Esophagus mucosa (tissue), 1 donor: Measurements from ENCODE around the gene DTNB. TPM values are rescaled to one million over a fixed set of nuclear protein-coding genes. Genes with fewer than 3 reads are reported as not detected.
"Not testable (repeated sequence)": the region's sequence is repeated elsewhere in the genome, so short reads cannot be mapped to it uniquely, and the experiment has no call there.

Experiments
- ATAC-seq: fragments of 200-7000 bp; cut with Tn5 transposase; one replicate; pipeline ENCODE4 v1.9.1; 2020
- total RNA-seq: library from RNA; stranded (reverse); gene quantifications from one replicate; pipeline ENCODE4 v1.2.4, GENCODE V29; 2023
- donor health status: DM: yes; HTN: yes; CAD: no.

Gene DTNB
- total RNA-seq, 1 donor from 2014 or later = 14.6 TPM

DNA sequence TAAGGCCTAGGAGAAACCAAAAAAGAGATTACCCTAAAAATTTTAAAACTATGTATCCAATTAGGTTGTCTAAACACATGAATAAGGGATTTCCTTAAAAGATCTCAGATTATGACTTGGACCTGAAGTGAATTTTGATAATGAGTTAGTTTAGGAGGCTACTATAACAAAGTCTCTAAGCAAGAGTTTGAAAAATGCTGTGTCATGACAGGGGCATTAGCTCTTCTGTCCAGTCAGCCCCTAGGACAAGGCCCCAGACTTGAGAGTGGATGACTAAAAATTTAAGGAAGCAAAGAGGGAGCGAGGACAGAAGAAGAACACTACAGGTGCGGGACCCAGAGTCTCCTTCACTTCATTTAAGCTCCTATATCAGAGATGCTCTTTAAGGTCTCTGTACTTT, 135.9 kb downstream of the DTNB start:
- no peak for ATAC-seq

DNA sequence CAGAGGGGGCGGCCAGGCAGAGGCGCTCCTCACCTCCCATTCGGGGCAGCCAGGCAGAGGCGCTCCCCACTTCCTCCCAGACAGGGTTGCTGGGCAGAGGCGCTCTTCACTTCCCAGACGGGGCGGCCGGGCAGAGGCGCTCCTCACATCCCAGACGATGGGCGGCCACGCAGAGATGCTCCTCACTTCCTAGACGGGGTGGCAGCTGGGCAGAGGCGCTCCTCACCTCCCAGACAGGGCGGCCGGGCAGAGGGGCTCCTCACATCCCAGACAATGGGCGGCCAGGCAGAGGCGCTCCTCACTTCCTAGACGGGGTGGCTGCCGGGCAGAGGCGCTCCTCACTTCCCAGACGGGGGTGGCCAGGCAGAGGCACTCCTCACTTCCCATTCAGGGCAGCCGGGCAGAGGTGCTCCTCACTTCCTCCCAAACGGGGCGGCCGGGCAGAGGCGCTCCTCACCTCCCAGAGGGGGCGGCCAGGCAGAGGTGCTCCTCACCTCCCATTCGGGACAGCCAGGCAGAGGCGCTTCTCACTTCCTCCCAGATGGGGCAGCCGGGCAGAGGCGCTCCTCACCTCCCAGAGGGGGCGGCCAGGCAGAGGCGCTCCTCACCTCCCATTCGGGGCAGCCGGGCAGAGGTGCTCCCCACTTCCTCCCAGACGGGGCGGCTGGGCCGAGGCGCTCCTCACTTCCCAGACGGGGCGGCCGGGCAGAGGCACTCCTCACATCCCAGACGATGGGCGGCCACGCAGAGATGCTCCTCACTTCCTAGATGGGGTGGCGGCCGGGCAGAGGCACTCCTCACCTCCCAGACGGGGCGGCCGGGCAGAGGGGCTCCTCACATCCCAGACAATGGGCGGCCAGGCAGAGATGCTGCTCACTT, 137.7 kb downstream of the DTNB start:
- ATAC-seq = not testable (repeated sequence)

DNA sequence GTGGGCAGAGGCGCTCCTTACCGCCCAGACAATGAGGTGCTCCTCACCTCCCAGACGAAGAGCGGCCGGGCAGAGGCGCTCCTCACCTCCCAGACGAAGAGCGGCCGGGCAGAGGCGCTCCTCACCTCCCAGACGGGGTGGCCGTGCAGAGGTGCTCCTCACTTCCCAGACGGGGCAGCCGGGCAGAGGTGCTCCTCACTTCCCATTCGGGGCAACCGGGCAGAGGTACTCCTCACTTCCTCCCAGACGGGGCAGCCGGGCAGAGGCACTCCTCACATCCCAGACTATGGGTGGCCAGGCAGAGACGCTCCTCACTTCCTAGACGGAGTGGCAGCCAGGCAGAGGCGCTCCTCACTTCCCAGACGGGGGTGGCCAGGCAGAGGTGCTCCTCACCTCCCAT, 138.4 kb downstream of the DTNB start:
- ATAC-seq = not testable (repeated sequence)

DNA sequence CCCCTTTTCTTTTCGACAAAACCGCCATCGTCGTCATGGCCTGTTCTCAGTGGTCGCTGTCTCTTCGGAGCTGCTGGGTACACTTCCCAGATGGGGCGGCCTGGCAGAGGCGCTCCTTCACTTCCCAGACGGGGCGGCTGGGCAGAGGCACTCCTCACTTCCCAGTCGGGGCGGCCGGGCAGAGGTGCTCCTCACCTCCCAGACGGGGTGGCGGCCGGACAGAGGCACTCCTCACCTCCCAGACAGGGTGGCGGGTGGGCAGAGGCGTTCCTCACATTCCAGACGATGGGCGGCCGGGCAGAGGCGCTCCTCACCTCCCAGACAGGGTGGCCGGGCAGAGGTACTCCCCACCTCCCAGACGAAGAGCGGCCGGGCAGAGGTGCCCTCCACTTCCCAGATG, 138.9 kb downstream of the DTNB start:
- ATAC-seq = no peak

DNA sequence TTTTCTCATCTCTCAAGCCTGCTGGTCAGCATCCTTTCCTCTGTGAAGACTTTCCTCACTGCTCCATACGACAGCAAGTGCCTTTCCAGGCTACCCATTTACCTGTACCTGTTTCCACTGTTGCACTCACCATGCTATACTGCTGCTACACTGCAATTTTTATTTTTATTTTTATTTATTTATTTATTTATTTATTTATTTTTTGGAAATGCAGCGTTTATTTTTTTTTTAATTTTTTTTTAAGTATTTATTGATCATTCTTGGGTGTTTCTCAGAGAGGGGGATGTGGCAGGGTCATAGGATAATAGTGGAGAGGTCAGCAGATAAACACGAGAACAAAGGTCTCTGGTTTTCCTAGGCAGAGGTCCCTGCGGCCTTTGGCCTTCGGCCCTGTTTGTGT, 139.6 kb downstream of the DTNB start:
- ATAC-seq = not testable (repeated sequence)

DNA sequence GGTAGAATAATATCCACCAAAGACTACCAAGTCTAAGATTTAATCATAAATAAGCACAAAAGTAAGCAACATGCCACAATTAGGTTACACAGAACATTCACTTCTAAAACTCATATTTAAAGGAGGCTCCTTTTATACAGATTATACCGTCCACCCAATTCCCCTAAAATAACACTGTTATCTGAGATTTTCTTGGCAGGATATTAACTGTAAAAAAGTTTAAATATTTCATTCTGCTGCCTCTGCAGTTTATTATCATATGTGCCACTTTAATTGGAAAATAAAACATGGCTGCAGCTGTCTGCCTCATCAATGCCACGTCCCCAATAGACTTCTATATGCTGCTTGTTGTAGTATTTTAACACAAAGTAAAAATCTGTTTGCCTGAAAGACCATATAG, 140.9 kb downstream of the DTNB start:
- ATAC-seq = no peak

DNA sequence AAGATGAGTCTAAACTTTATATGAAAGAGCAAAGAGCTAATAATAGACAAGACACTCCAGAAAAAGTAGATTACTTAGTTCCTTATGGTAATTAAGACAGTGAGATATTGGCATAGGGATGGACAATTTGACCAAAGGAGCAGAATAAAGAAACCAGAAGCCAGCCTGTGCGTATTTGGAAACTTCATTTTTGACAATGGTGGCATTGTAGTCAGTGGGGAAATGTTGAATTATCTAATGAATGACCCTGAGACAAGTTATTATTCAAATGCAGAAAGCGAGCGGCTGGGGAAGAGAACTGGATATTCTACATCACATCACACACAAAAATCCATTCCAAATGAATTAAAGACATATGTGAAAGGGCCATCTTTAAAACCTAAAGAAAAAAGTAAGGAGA, 144.3 kb downstream of the DTNB start:
- ATAC-seq = no peak

DNA sequence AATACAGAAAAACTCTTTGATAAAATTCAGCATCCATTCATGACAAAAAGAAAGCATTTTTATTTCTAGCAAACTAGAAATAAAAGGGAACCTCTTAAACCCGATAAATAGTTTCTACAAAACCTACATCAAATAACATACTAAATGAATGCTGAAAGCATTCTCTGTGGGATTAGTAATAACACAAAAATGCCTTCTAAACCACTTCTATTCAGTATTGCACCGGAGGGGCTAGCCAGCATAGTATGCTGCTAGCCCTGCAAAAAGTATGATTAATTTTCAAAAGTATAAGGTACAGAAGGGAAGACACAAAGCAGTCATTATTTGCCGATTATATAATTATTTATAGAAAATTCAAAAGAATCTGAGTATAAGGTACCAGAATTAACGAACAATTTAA, 145.2 kb downstream of the DTNB start:
- no peak for ATAC-seq

DNA sequence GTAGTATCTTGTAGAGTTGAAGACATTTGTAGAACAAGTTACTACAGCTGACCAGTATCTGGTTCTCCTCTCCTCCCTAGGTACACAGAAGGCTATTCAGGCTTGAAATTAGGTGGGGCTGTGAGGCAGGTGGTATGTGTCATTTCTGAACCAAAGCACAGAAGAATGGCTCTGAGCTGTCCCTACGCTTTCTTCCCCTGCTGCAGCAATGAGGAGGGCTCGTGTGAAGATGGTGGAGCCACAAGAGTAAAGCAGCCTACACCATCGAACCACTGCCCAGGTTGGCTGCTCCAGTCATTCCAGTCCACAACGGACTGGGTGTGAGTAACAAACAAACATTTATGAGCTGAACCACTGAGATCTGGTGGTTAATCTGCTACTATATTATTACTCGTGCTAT, 148.9 kb downstream of the DTNB start:
- no peak for ATAC-seq

DNA sequence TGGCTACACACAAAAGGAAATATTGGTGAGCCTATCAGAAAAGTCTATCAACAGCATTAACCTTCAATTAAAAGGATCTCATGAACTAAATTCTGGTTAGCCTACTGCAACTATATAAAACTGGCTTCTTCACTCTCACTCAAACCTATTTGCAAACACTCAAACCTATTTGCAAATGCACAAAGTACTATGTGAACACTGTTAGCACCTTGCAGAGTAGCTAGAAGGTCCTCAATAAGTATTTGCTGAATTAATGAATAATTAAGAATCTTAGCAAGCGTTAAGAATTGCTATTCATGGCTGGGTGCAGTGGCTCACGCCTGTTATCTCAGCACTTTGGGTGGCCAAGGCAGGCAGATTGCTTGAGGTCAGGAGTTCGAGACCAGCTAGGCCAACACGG, 150.3 kb downstream of the DTNB start:
- ATAC-seq = no peak

DNA sequence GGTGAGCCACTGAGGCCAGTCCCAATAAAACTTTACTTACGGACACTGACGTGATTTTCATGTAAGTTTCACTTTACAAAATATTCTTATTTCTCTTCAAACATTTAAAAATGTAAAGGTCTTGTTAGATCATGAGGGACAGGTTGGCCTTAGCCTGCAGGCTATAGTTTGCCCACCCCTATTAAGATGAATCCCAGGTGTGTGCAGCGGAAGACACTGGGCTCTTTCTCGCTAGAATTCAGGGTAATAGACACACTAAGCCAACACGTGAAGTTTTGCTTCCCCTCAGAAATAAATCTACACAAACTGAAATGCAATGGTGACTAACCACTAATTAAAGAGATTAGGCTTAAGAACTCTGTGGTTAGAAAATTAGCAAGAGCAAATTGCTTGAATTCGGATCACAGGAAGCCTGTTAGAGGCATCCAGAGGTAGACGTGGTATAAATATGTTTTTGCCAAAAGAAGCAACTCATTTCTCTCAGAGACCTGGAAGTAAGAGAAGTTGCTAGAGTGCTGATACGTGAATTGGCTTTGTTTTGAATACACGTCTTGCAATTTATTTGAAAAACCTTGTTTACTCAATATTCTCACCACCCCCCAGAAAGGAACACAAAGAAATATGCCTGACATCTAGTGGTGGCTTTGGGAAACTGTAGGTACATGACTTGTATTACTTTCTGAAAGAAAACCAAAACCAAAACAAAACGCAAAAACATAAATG, 151.6 kb downstream of the DTNB start:
- peak; percentile 73 for ATAC-seq

DNA sequence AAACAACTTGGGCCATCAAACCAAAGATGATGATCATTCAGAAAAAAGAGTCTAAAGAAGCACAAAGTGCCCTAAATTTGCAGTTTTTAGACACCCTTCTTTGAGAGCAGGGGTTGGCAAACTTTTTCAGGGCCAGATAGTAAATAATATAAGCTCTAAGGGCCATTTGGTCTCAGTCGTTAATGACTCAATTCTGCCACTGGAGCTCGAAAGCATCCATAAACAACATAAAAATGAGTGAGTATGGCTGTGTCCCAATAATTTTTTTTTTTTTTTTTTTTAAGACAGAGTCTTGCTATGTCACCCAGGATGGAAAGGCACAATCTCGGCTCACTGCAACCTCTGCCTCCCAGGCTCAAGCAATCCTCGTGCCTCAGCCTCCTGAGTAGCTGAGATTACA, 152.3 kb downstream of the DTNB start:
- ATAC-seq = no peak

DNA sequence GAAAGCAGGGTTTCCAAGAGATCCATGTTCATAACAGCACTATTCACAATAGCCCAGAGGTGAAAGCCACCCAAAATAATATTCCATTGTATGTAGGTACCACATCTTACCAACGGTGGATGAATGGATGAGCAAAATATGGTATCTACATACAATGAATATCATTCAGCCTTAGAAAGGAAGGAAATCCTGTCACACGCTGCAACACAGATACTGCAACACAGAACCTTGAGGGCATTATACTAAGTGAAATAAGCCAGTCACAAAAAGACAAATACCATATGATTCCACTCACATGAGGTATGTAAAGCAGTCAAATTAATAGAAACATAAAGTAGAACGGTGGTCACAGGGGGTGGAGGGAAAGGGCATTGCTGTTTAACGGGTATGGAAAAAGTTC, 155.7 kb downstream of the DTNB start:
- ATAC-seq = no peak

DNA sequence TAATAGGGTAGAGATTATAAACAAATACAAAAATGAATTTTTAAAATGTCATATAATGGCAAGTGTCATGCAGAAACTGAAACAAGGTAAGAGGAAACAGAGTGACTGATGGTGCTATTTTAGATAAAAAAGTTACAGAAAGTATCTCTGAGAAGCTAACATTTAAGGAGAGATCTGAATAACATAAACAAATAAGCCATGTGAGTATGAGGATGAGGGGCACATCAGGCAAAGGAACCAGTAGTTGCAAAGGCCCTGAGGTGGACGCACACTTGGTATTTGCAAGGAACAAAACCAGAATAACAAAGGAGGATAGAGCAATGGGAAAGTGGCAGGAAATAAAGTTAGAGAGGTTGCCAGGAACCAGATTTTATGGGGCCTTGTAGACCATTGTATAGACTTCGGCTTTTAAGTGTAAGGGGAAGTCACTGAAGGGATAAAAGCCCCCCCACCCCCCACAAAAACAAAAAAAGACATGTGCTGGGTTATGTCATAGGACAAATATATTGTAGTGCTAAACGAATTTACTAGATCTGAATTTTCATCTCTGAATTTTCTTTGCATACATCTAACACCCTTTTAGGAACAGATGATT, 159.2 kb downstream of the DTNB start:
- no peak for ATAC-seq

DNA sequence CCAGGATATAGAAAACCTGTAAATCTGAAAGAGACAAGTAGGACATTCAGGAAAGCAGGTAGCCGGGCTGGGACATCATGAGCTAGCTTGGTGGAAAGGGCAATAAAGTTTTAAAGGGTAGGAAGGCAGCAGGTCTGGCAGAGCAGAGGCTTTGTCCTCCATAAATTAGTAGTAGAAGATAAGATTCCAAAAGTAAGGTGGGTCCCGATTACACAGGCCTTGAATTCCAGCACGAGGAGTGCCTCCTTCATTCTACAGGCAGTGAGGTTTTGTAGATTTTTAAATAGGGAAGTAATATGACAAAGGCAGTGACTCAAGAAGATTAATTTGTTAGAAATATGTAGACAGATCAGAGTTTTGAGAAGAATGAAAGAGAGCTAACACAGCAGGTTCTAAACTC, 160.7 kb downstream of the DTNB start:
- ATAC-seq = peak; percentile 42

DNA sequence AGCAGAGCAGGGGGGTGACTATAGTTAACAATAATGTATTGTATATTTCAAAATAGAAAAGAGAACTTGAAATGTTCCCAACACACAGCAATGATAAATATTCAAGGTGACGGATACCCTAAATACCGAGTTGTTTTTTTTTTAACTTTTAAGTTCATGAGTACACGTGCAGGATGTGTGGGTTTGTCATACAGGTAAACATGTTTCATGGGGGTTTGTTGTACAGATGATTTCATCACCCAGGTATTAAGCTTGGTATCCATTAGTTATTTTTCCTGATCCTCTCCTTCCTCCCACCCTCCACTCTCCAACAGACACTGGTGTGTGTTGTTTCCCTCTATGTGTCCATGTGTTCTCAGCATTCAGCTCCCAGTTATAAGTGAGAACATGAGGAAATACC, 167.2 kb downstream of the DTNB start:
- no peak for ATAC-seq

DNA sequence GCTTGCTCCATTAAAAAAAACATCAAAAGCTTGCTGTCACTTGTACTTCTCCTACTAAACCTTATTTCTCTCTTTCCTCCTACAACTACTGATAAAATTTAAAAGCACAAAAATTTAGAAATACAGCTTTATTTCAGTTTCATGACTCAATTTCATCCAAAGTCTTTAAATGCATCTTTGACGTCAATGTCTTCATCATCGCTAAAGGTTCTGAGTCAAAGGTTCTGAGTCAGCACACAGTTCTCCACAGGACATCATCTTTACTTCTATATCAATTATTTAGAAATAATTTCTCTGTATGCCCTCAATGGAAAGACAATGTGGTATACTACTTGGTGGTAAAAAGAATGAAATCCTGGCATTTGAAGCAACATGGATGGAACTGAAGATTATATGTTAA, 167.8 kb downstream of the DTNB start:
- no peak for ATAC-seq

DNA sequence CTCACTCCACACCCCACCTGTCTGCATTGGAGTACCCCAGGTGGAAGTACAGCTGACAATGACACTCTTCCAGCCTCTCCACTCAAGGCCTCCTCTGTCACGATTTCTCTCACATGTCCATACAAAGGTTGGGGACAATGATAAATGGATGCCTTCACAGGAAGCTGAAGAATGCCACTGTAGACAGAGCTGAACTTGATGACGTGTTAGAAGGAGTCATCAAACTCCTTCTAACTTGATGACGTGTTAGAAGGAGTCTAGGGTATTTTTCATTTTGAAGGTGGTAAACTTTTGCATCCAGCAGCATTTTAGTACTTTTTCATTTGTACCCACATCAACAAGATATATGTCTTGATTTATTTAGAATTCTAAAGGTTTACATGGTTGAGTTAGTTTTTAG, 168.2 kb downstream of the DTNB start:
- no peak for ATAC-seq

DNA sequence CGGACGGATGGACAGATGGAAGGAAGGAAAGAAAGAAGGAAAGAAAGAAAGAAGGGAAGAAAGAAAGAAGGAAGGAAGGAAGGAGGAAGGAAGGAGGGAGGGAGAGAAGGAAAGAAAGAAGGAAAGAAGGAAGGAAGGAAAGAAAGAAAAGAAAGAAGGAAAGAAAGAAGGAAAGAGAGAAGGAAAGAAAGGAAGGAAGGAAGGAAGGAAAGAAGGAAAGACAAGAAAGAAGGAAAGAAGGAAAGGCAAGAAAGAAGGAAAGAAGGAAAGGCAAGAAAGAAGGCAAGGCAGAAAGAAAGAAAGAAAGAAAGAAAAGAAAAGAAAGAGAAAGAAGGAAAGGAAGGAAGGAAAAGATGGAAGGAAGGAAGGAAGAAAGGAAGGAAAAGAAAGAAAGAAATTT, 169.1 kb downstream of the DTNB start:
- no peak for ATAC-seq

DNA sequence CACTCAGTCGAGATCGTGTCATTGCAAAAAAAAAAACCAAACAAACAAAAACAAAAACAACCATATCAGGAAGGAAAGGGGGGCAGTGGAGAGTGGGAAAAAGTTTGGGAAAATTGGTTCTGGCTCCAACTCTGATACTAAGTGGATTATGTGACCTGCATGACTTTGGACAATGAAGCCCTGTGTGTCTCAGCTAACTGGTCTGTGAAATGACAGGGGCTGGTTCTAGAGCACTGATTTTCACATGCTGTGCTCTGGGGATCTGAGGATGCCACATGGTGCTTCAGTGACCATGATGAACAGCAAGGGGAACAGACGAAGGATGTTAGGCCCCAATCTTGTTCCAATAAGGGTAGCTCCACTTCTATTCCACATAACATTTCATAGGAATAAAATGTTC, 174.2 kb downstream of the DTNB start:
- ATAC-seq = no peak

DNA sequence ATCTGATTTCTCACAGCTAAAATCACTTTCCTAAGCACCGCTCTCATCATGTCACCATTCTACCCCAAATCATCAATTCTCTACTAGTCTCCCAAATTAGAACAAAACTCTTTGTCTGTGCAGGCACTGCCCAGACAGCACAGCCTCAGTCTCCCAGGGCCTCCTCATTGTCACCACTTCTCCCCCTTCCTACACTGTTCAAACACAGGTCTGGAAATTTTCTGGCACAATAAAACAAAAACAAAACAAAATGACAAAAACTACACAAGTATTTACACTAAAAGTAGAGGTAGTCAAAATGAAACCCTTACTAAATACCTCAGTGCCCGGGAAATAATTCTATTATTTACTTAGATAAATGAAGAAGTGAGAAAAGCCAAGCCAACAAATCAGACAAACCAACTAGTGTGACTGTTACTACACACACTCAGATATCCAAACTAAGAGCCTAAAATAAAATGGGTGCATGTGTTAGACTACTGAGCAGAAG, 175.4 kb downstream of the DTNB start:
- ATAC-seq = no peak

DNA sequence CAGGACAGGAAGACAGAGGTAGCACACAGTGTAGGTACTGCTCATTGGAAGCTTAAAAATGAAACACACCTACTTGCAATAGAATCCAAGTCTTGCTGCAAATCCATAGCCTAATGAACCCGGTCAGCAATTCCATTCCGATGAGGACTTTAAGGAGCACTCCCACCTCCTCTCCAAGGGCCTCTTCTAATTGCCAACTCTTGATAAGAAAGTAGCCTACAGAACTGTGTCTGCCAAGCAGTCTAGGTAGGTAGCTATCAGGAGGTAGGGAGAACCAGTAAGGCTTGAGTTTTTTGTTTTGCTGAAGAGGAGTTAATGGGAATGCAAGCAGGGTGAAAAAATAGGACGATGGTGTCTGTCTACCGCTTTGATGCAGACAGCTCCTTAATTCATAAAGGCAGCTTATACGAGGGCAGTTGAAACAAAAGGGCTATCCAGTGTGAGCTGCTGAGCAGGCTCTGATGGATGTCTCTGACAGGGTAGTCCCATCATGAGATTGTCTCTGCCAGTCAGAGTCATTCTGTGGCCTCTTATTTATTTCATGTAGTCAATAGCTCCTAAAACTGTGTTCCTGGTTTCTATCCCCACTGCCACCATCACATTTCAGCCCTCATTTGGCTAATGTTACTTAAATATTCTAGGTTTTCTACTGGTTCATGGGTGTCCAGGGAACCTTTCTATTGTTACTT, 176.0 kb downstream of the DTNB start:
- ATAC-seq = no peak

DNA sequence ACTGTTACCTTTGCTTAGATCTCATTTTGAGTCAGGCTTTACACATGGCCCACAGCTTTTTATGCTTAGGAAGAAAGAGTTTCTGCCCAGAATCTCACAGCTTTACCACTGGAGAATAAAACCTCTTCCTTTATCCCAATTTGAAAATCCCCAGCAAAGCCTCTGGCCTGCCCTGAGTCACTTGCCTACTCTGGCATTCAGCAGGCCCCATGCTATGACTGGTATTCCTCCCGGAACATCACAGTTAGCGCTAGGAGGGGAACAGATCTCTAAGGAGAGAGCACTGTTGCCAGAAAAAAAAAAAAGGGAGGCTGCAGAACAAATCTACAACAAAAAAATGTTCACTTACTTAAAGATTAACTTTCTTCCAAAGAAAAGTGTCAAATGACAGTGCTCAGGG, 178.8 kb downstream of the DTNB start:
- ATAC-seq = no peak
